Endothelial cell of umbilical vein (primary cell): Measurements from ENCODE around the gene MAP2K1. TPM values are rescaled to one million over a fixed set of nuclear protein-coding genes. Genes with fewer than 3 reads are reported as not detected.

Experiments
- BruUV-seq: library from RNA; stranded (reverse); fragments of 400-500 nt; replicated peaks from 2 replicates; lab custom pipeline; 2021; lab: Mats Ljungman, UMichigan
- CTCF ChIA-PET: fragments of 300-600, 350-600 bp; sonication (Branson Sonifier 250); formaldehyde crosslinking; loops from one replicate; lab custom pipeline; 2021; ENCODE audit warnings: antibody characterized with exemption, inconsistent platforms; lab: Charles Lee
- POLR2A ChIA-PET: fragments of 300-600, 350-600 bp; sonication (Branson Sonifier 250); formaldehyde crosslinking; loops from one replicate; lab custom pipeline; 2021; ENCODE audit warnings: antibody characterized with exemption, inconsistent platforms; lab: Charles Lee
- DNase-seq: peaks from one replicate; pipeline ENCODE4 v3.0.0-alpha.2; 2011; ENCODE audit warnings: low read depth, low spot score
- FAIRE-seq: peaks from 2 replicates; lab custom pipeline; 2011; peaks lifted over from hg19 to GRCh38; lab: Jason Lieb, UNC
- H2AFZ ChIP-seq: 2 replicates; pipeline ENCODE4 v1.6.0; 2012; ENCODE audit warnings: low read depth, low read length, control low read depth, inconsistent platforms
- H3K27ac ChIP-seq: 2 replicates; pipeline ENCODE4 v1.5.1; 2011; ENCODE audit warnings: low read depth, mild to moderate bottlenecking, control low read depth, low read length, moderate library complexity; ENCODE audit not compliant: insufficient read depth
- H3K27me3 ChIP-seq, 2 experiments: 2 replicates each; pipeline versions ENCODE4 v1.6.0 to v1.6.1; 2011; ENCODE audit warnings: low read length in 2 of 2, mixed read lengths in 1 of 2; ENCODE audit not compliant: control insufficient read depth in 2 of 2, insufficient read depth in 2 of 2
- H3K36me3 ChIP-seq, 2 experiments: 2 replicates in 1 of 2; 3 replicates in 1 of 2; pipeline ENCODE4 v1.5.1; 2011; ENCODE audit warnings: low read length in 2 of 2, mild to moderate bottlenecking in 1 of 2, moderate library complexity in 1 of 2; ENCODE audit not compliant: control insufficient read depth in 2 of 2, insufficient read depth in 2 of 2; ENCODE audit errors: extremely low read depth in 1 of 2
- H3K4me1 ChIP-seq: 3 replicates; pipeline ENCODE4 v1.5.1; 2011; ENCODE audit warnings: mild to moderate bottlenecking, low read length; ENCODE audit not compliant: control insufficient read depth, insufficient read depth; ENCODE audit errors: extremely low read depth
- H3K4me2 ChIP-seq: 2 replicates; pipeline ENCODE4 v1.6.1; 2011; ENCODE audit warnings: low read length, control low read depth, mixed read lengths; ENCODE audit not compliant: insufficient read depth
- H3K4me3 ChIP-seq, 3 experiments: fragments of 200-600 bp in 1 of 3; sonication (generic), shearing (Covaris generic) in 1 of 3; replicated peaks in 1 of 3; 2 replicates each; pipeline ENCODE4 v1.5.1; 2011 to 2016; ENCODE audit warnings: control low read depth in 3 of 3, low read length in 3 of 3, mild to moderate bottlenecking in 2 of 3, inconsistent platforms in 1 of 3, low read depth in 1 of 3, moderate library complexity in 1 of 3; ENCODE audit not compliant: insufficient read depth in 1 of 3
- H3K79me2 ChIP-seq: 2 replicates; pipeline ENCODE4 v1.6.0; 2012; ENCODE audit warnings: low read length, inconsistent platforms; ENCODE audit not compliant: control insufficient read depth, insufficient read depth
- H3K9ac ChIP-seq: replicated peaks from 2 replicates; pipeline ENCODE3; 2011; ENCODE audit warnings: low read length, control low read depth; ENCODE audit not compliant: insufficient read depth; ENCODE audit errors: extremely low read depth
- H3K9me1 ChIP-seq: replicated peaks from 3 replicates; pipeline ENCODE4 v1.6.0; 2011; ENCODE audit warnings: mild to moderate bottlenecking, low read length; ENCODE audit not compliant: control insufficient read depth, insufficient read depth; ENCODE audit errors: extremely low read depth
- H3K9me3 ChIP-seq: replicated peaks from 2 replicates; pipeline ENCODE4 v1.5.1; 2012; ENCODE audit warnings: low read length, inconsistent platforms; ENCODE audit not compliant: control insufficient read depth, insufficient read depth
- H4K20me1 ChIP-seq: replicated peaks from 2 replicates; pipeline ENCODE3; 2011; ENCODE audit warnings: mild to moderate bottlenecking, low read length; ENCODE audit not compliant: control insufficient read depth, insufficient read depth; ENCODE audit errors: extremely low read depth
- EZH2 ChIP-seq: IDR thresholded peaks from 2 replicates; pipeline ENCODE4 v1.6.1; 2012; ENCODE audit warnings: borderline replicate concordance, low read depth, mild to moderate bottlenecking, moderate library complexity, low read length, inconsistent platforms; ENCODE audit not compliant: severe bottlenecking
- FOS ChIP-seq: IDR thresholded peaks from 2 replicates; pipeline ENCODE4 v1.6.1; 2011; ENCODE audit warnings: mild to moderate bottlenecking, low read length, moderate library complexity, borderline replicate concordance; ENCODE audit not compliant: insufficient read depth
- GATA2 ChIP-seq: IDR thresholded peaks from 2 replicates; pipeline ENCODE4 v1.7.0; 2011; ENCODE audit warnings: low read depth, mild to moderate bottlenecking, moderate library complexity, mixed read lengths, low read length; ENCODE audit not compliant: insufficient read length, insufficient read depth
- JUN ChIP-seq: IDR thresholded peaks from 2 replicates; pipeline ENCODE4 v1.6.1; 2011; ENCODE audit warnings: borderline replicate concordance, low read depth; ENCODE audit not compliant: insufficient read length, insufficient read depth
- MYC ChIP-seq: IDR thresholded peaks from one replicate; pipeline ENCODE4 v1.6.1; 2011; ENCODE audit warnings: mild to moderate bottlenecking, low read depth, low read length
- POLR2A ChIP-seq: IDR thresholded peaks from 2 replicates; pipeline ENCODE4 v1.6.1; 2012; ENCODE audit warnings: low read depth, mild to moderate bottlenecking, control low read depth, low read length
- POLR2AphosphoS5 ChIP-seq: IDR thresholded peaks from 2 replicates; pipeline ENCODE4 v1.6.1; 2012; ENCODE audit warnings: low read depth, mild to moderate bottlenecking, control low read depth, low read length, moderate library complexity; ENCODE audit not compliant: insufficient read depth
- dilution Hi-C: fragments of 300-500 bp; cut with MboI; formaldehyde crosslinking; loops from one replicate; pipeline ENCODE4 v1.15.0; 2019; ENCODE audit warnings: low sequenced_read_pairs; ENCODE audit not compliant: extremely low pct_ligation_motif_present
- intact Hi-C: fragments of 100-400 bp; cut with micrococcal nuclease; formaldehyde crosslinking; loops from one replicate; pipeline ENCODE4 v1.10.0; 2022
- polyA plus RNA-seq, 4 experiments: library from polyadenylated mRNA; depleted of rRNA in 3 of 4; stranded (reverse) in 3 of 4; unstranded in 1 of 4; fragments of >200 nt; gene quantifications; 2 replicates each; pipeline versions ENCODE4 v1.2.1 to v1.2.3, GENCODE V29; 2011 to 2012; ENCODE audit warnings: missing spikeins in 1 of 4
- total RNA-seq: library from RNA; stranded (reverse); gene quantifications from 2 replicates; pipeline ENCODE4 v1.2.3, GENCODE V29; 2021
- TF ChIP-seq, protein P1 (sequence below): IDR thresholded peaks from 2 replicates; pipeline ENCODE4 v1.6.1; 2011; ENCODE audit not compliant: insufficient read depth, insufficient read length
- TF ChIP-seq, protein P2 (sequence below), 2 donors: IDR thresholded peaks; 1 replicate in 1 of 2; 2 replicates in 1 of 2; pipeline ENCODE4 v1.5.1; 2011; ENCODE audit warnings: low read length in 2 of 2, mild to moderate bottlenecking in 2 of 2, moderate library complexity in 2 of 2, control low read depth in 1 of 2, inconsistent platforms in 1 of 2, low read depth in 1 of 2; ENCODE audit not compliant: insufficient read depth in 1 of 2; ENCODE audit errors: extremely low read depth in 1 of 2

MAP2K1 gene
- total and polyA plus RNA-seq, 2 donors (not counting 3 experiments of a cell fraction or from before 2014, with no cell fraction given) = 30.9 to 45.1 TPM

DNA sequence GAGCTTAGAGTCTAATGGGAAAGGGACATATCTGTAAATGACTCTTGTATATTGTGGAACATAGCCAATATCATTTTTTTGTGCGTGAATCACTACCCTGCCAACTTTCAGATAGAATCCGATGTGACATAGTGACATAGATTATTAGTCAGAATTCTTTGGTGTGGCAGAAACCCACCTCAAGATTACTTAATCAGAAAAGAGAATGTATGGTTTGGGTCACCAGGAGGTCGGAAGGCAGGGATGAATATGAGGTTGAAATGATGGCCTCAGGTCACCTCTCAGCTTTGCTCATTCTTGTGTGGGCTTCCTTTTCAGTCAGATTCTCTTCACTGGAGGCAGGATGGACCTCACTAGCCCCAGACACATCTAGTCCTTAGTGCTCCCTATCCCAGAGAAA, 69.5 kb downstream of the MAP2K1 start:
- CTCF ChIA-PET = no interaction called here
- Histone ChIP-seq H2AFZ (no peak overlapping the region), H3K79me2 (peaks cover 2% of the 10 kb centered on the region), H3K4me2 (no peak overlapping the region), H3K36me3 (peaks cover 0 to 3% of the 10 kb centered on the region in 2 experiments), H3K4me1 (peaks cover 12% of the 10 kb centered on the region), H3K27ac (no peak overlapping the region), H3K4me3 (no peak overlapping the region), H3K9ac (no peak overlapping the region), H3K9me3 (no peaks in the 10 kb centered on the region), H4K20me1 (no peaks in the 10 kb centered on the region), H3K27me3 (no peaks in the 10 kb centered on the region), H3K9me1 (no peaks in the 10 kb centered on the region)
- intact Hi-C loops = no loop called here
- POLR2A ChIA-PET = no interaction called here
- TF ChIP-seq POLR2A = no peak
- TF ChIP-seq MYC = no peak
- TF ChIP-seq FOS = no peak
- TF ChIP-seq POLR2AphosphoS5 = no peak
- TF ChIP-seq, protein P1, sequence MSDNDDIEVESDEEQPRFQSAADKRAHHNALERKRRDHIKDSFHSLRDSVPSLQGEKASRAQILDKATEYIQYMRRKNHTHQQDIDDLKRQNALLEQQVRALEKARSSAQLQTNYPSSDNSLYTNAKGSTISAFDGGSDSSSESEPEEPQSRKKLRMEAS = no peak
- no peak for TF ChIP-seq EZH2
- TF ChIP-seq JUN = no peak
- no peak for TF ChIP-seq GATA2
- TF ChIP-seq, protein P2, sequence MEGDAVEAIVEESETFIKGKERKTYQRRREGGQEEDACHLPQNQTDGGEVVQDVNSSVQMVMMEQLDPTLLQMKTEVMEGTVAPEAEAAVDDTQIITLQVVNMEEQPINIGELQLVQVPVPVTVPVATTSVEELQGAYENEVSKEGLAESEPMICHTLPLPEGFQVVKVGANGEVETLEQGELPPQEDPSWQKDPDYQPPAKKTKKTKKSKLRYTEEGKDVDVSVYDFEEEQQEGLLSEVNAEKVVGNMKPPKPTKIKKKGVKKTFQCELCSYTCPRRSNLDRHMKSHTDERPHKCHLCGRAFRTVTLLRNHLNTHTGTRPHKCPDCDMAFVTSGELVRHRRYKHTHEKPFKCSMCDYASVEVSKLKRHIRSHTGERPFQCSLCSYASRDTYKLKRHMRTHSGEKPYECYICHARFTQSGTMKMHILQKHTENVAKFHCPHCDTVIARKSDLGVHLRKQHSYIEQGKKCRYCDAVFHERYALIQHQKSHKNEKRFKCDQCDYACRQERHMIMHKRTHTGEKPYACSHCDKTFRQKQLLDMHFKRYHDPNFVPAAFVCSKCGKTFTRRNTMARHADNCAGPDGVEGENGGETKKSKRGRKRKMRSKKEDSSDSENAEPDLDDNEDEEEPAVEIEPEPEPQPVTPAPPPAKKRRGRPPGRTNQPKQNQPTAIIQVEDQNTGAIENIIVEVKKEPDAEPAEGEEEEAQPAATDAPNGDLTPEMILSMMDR (IDR thresholded peaks at IDR 0.05; ENCODE audit: extremely low read depth in 1 of 2, insufficient read depth in 1 of 2, low read depth in 1 of 2, low read length in 2 of 2) = no peak
- dilution Hi-C loops = no loop called here
- no peak for DNase-seq
- no peak for FAIRE-seq
- BruUV-seq = no TSS peak
